ENCODE results near the gene LRP8. TPM values are rescaled to one million over a fixed set of nuclear protein-coding genes. Genes with fewer than 3 reads are reported as not detected.

LRP8 gene
- total RNA-seq, 1 experiment from 2014 or later: 56.3 TPM

GRCh38 chr1:53274026-53274425, 53.8 kb downstream of the LRP8 start:
- H3K4me3 ChIP-seq (replicated peaks in 1 of 2; ENCODE audit: low read depth in 1 of 2, low read length in 2 of 2): no peak overlapping the region
- H3K27me3 ChIP-seq (ENCODE audit: insufficient read depth, low read length): no peaks in the 10 kb centered on the region
- RAD21 ChIA-PET (ENCODE audit: low non-redundant PET in 1 of 2, low total read pairs in 2 of 2, uncharacterized antibody in 2 of 2, unreplicated experiment in 2 of 2): no interaction called here
- no peak for ATAC-seq
- BruUV-seq (replicated peaks): no TSS peak
- H3K4me1 ChIP-seq (ENCODE audit: control insufficient read depth in 1 of 2, insufficient read depth in 2 of 2, low read length in 2 of 2): peaks cover 0 to 9% of the 10 kb centered on the region in 2 experiments; a peak in 1 of 4 replicates
- no peaks in the 10 kb centered on the region for H4K20me1 ChIP-seq (ENCODE audit: insufficient read depth)
- H2AFZ ChIP-seq (ENCODE audit: low read depth, low read length, poor library complexity, severe bottlenecking): no peak overlapping the region
- H3K9me3 ChIP-seq (ENCODE audit: control insufficient read depth in 1 of 2, insufficient read depth in 1 of 2, low read depth in 1 of 2, low read length in 2 of 2): no peaks in the 10 kb centered on the region
- CTCF ChIA-PET: no interaction called here
- peaks cover 4 to 23% of the 10 kb centered on the region in 2 experiments; a peak in 3 of 4 replicates for H3K36me3 ChIP-seq (ENCODE audit: control insufficient read depth in 1 of 2, insufficient read depth in 2 of 2, low read length in 2 of 2)
- no peak overlapping the region for H3K27ac ChIP-seq (ENCODE audit: low read depth, low read length)
- intact Hi-C loops (cut with micrococcal nuclease): loop anchor here (10.0 kb wide), 1 partner anchor 411 kb away; no protein-coding TSS in a partner anchor
- no peaks in the 10 kb centered on the region for H3K9me2 ChIP-seq (ENCODE audit: insufficient read depth)
- POLR2A ChIA-PET: no interaction called here
- no peak for DNase-seq (ENCODE audit: low read depth, low spot score)
- no peak overlapping the region for H3K9ac ChIP-seq (ENCODE audit: low read length)
- no peak for TF ChIP-seq YY1 (IDR thresholded peaks at IDR 0.05; ENCODE audit: extremely low read depth, insufficient replicate concordance, low read depth, low read length)
- TF ChIP-seq, protein P1, sequence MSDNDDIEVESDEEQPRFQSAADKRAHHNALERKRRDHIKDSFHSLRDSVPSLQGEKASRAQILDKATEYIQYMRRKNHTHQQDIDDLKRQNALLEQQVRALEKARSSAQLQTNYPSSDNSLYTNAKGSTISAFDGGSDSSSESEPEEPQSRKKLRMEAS (IDR thresholded peaks at IDR 0.05): no peak
- TF ChIP-seq SRF (IDR thresholded peaks at IDR 0.05; ENCODE audit: low read depth): no peak
- TF ChIP-seq ZNF274 (IDR thresholded peaks at IDR 0.05; ENCODE audit: low read depth, low read length): no peak
- no peak for TF ChIP-seq POLR2AphosphoS5 (IDR thresholded peaks at IDR 0.05; ENCODE audit: low read depth, low read length)
- no peak for TF ChIP-seq CBX3 (IDR thresholded peaks at IDR 0.05; ENCODE audit: low read depth)
- no peak for TF ChIP-seq SP1 (IDR thresholded peaks at IDR 0.05; ENCODE audit: low read depth)
- no peak overlapping the region for H3K4me2 ChIP-seq (ENCODE audit: low read length)
- H3K79me2 ChIP-seq (ENCODE audit: insufficient read depth, low read length): no peaks in the 10 kb centered on the region

GRCh38 chr1:53273526-53273925, 54.3 kb downstream of the LRP8 start:
- ChIA-PET RAD21 (ENCODE audit: low non-redundant PET in 1 of 2, low total read pairs in 2 of 2, uncharacterized antibody in 2 of 2, unreplicated experiment in 2 of 2) (no interaction called here), CTCF (no interaction called here), POLR2A (no interaction called here)
- intact Hi-C loops (cut with micrococcal nuclease): loop anchor here (10.0 kb wide), 1 partner anchor 411 kb away; no protein-coding TSS in a partner anchor
- Histone ChIP-seq H3K27me3 (ENCODE audit: insufficient read depth, low read length) (no peaks in the 10 kb centered on the region), H3K9me3 (ENCODE audit: control insufficient read depth in 1 of 2, insufficient read depth in 1 of 2, low read depth in 1 of 2, low read length in 2 of 2) (no peaks in the 10 kb centered on the region), H3K9ac (ENCODE audit: low read length) (no peak overlapping the region), H4K20me1 (ENCODE audit: insufficient read depth) (no peaks in the 10 kb centered on the region), H3K4me3 (replicated peaks in 1 of 2; ENCODE audit: low read depth in 1 of 2, low read length in 2 of 2) (no peak overlapping the region), H3K27ac (ENCODE audit: low read depth, low read length) (no peak overlapping the region), H3K9me2 (ENCODE audit: insufficient read depth) (no peaks in the 10 kb centered on the region), H3K36me3 (ENCODE audit: control insufficient read depth in 1 of 2, insufficient read depth in 2 of 2, low read length in 2 of 2) (peaks cover 4 to 23% of the 10 kb centered on the region in 2 experiments; a peak in 3 of 4 replicates), H3K4me1 (ENCODE audit: control insufficient read depth in 1 of 2, insufficient read depth in 2 of 2, low read length in 2 of 2) (peaks cover 0 to 9% of the 10 kb centered on the region in 2 experiments; a peak in 1 of 4 replicates), H3K79me2 (ENCODE audit: insufficient read depth, low read length) (no peaks in the 10 kb centered on the region), H2AFZ (ENCODE audit: low read depth, low read length, poor library complexity, severe bottlenecking) (no peak overlapping the region), H3K4me2 (ENCODE audit: low read length) (no peak overlapping the region)
- DNase-seq (ENCODE audit: low read depth, low spot score) (no peak), ATAC-seq (no peak)
- no TSS peak for BruUV-seq (replicated peaks)
- TF ChIP-seq TCF7L2 (IDR thresholded peaks at IDR 0.05; ENCODE audit: borderline replicate concordance, extremely low read depth, insufficient read depth, insufficient read length) (no peak), POLR2A (IDR thresholded peaks at IDR 0.05; ENCODE audit: borderline replicate concordance, extremely low read depth, insufficient read depth, insufficient read length) (no peak), YY1 (IDR thresholded peaks at IDR 0.05; ENCODE audit: extremely low read depth, insufficient replicate concordance, low read depth, low read length) (no peak), ZFX (IDR thresholded peaks at IDR 0.05) (no peak), EZH2phosphoT487 (IDR thresholded peaks at IDR 0.05; ENCODE audit: borderline replicate concordance) (no peak), REST (IDR thresholded peaks at IDR 0.05; ENCODE audit: low read depth) (no peak), ELF1 (IDR thresholded peaks at IDR 0.05; ENCODE audit: borderline replicate concordance, low read depth) (no peak), JUND (IDR thresholded peaks at IDR 0.05) (no peak), POLR2AphosphoS5 (IDR thresholded peaks at IDR 0.05; ENCODE audit: low read depth, low read length) (no peak)
- TF ChIP-seq, protein P2, sequence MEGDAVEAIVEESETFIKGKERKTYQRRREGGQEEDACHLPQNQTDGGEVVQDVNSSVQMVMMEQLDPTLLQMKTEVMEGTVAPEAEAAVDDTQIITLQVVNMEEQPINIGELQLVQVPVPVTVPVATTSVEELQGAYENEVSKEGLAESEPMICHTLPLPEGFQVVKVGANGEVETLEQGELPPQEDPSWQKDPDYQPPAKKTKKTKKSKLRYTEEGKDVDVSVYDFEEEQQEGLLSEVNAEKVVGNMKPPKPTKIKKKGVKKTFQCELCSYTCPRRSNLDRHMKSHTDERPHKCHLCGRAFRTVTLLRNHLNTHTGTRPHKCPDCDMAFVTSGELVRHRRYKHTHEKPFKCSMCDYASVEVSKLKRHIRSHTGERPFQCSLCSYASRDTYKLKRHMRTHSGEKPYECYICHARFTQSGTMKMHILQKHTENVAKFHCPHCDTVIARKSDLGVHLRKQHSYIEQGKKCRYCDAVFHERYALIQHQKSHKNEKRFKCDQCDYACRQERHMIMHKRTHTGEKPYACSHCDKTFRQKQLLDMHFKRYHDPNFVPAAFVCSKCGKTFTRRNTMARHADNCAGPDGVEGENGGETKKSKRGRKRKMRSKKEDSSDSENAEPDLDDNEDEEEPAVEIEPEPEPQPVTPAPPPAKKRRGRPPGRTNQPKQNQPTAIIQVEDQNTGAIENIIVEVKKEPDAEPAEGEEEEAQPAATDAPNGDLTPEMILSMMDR (IDR thresholded peaks at IDR 0.05 in 2 of 3, conservative IDR thresholded peaks at IDR 0.05 in 1 of 3; ENCODE audit: borderline replicate concordance in 1 of 3, insufficient read depth in 1 of 3, low read depth in 2 of 3, low read length in 2 of 3): no peak
